ENCODE results near the gene SLC6A9. TPM values are rescaled to one million over a fixed set of nuclear protein-coding genes. Genes with fewer than 3 reads are reported as not detected.

SLC6A9 gene
- total RNA-seq, 4 donors from 2014 or later = 59.2 to 95.4 (median 84.5) TPM

DNA sequence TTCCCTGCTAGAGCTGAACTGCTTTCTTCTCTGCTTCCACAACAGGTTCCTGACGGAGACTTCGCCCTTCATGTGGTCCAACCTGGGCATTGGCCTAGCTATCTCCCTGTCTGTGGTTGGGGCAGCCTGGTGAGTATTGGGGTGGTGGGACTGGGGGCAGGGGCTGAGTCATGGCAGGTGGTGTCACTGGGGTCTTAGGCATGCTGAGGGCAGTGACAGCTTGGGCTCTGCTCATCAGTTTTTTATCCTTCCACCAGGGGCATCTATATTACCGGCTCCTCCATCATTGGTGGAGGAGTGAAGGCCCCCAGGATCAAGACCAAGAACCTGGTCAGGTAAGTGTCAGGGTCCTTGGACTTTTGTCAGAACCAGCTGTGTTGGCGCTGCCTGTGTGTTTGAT lies 55.2 kb downstream of the SLC6A9 start:
- Histone ChIP-seq H3K27me3 (no peaks in the 10 kb centered on the region), H3K27ac (no peak overlapping the region), H3K9me3 (no peaks in the 10 kb centered on the region), H3K4me3 (peak overlapping the region; percentile 90), H3K4me1 (peaks cover 63% of the 10 kb centered on the region), H3K36me3 (peaks cover 24% of the 10 kb centered on the region)
- WGBS = 77% methylated on average over 4 of the region's 4 CpGs
- DNase-seq (ENCODE audit: low spot score in 2 of 2) = no peak
- no peak for TF ChIP-seq POLR2AphosphoS5 (IDR thresholded peaks at IDR 0.05)
- TF ChIP-seq POLR2A (IDR thresholded peaks at IDR 0.05) = no peak
- TF ChIP-seq, protein P1, sequence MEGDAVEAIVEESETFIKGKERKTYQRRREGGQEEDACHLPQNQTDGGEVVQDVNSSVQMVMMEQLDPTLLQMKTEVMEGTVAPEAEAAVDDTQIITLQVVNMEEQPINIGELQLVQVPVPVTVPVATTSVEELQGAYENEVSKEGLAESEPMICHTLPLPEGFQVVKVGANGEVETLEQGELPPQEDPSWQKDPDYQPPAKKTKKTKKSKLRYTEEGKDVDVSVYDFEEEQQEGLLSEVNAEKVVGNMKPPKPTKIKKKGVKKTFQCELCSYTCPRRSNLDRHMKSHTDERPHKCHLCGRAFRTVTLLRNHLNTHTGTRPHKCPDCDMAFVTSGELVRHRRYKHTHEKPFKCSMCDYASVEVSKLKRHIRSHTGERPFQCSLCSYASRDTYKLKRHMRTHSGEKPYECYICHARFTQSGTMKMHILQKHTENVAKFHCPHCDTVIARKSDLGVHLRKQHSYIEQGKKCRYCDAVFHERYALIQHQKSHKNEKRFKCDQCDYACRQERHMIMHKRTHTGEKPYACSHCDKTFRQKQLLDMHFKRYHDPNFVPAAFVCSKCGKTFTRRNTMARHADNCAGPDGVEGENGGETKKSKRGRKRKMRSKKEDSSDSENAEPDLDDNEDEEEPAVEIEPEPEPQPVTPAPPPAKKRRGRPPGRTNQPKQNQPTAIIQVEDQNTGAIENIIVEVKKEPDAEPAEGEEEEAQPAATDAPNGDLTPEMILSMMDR (IDR thresholded peaks at IDR 0.05) = no peak
- no peak for TF ChIP-seq EP300 (IDR thresholded peaks at IDR 0.05)

DNA sequence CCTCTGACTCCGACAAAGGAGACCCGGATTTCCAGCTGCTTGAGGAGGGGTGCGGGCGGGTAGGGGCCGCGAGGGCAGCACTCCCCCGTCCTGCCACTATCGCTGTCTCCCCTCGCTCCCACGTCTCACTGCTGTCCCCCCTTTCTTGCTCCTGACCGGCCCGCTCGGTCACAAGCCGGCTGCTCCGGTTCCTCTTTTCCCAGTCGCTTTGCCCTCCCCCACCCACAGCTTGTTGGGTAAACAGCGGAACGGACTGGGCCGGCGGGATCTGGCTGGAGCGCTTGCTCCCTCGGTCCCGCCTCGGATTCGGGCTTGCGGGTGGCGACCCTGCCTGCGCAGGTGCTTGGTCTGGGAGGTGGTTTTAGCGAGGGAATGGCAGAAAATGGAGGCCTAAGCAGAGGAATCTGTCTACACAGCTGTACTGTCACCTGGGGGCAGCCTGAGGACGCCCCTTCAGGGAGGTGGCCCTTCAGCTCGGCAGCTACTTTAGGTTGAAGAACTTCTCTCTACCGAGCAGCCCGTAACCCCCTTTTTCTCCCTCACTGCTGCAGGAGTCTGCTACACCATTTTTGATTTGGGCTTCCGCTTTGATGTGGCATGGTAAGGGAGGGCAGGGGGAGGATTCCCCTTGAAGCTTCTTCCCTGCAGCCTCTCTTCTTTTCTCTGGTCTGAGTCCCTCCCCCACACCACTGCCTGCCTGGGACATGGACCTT lies 55.9 kb downstream of the SLC6A9 start:
- peaks cover 24% of the 10 kb centered on the region for H3K36me3 ChIP-seq
- under 1% methylated on average over 34 of the region's 34 CpGs for WGBS
- TF ChIP-seq POLR2A (IDR thresholded peaks at IDR 0.05) = no peak
- TF ChIP-seq POLR2AphosphoS5 (IDR thresholded peaks at IDR 0.05) = no peak
- no peak for TF ChIP-seq EP300 (IDR thresholded peaks at IDR 0.05)
- TF ChIP-seq, protein P1 (IDR thresholded peaks at IDR 0.05) = no peak
- peaks cover 63% of the 10 kb centered on the region for H3K4me1 ChIP-seq
- peak overlapping the region; percentile 90 for H3K4me3 ChIP-seq
- DNase-seq (ENCODE audit: low spot score in 2 of 2) = peak; percentile 84 to 90
- H3K9me3 ChIP-seq = no peaks in the 10 kb centered on the region
- H3K27me3 ChIP-seq = no peaks in the 10 kb centered on the region
- peak overlapping the region; percentile 95 for H3K27ac ChIP-seq

DNA sequence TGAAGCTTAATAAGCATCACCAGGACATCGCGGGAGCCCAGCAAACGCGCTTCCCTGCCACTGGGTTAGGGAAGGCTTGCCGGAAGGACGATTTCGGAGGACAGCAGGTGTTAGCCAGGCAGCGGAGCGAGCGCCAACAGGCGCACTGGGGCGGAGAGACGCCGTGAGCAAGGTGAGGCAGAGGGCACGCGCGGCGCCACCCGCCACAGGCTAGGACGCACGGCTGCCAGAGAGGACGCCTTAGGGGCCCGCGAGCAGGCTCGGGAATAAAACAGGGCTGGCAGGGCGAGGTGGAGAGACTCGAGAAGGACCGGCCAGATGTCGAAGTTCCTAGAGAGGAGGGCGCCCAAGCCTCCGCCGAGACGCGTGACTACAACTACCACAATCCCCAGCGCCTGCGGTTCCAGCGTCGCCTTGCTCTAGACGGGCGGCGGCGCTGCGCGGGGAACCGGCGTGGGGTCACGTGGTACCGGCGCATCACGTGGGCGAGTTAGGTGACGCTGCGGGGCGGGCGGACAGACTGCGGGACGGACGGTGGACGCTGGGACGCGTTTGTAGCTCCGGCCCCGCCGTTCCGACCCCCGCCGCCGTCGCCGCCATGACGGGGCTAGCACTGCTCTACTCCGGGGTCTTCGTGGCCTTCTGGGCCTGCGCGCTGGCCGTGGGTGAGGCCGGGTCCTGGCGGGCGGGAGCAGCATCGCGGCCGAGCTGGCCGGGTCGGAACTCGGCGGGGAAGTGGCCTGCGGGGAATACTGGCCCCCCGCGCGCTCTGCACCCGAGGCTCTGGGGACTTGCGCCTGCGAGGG lies 56.6 kb downstream of the SLC6A9 start, which contains the start of gene ATP6V0B:
Gene ATP6V0B, plus strand, starts transcription at position 518 of the 806 bp plus-strand sequence. Its CDS starts 81 bp downstream, at position 599.
- peak; percentile 99 for DNase-seq (ENCODE audit: low spot score in 2 of 2)
- H3K36me3 ChIP-seq = peaks cover 24% of the 10 kb centered on the region
- H3K27ac ChIP-seq = peak within 1 kb of the TSS; percentile 95
- TF ChIP-seq EP300 (IDR thresholded peaks at IDR 0.05) (no peak), POLR2A (IDR thresholded peaks at IDR 0.05) (peak; percentile 39 to 84), POLR2AphosphoS5 (IDR thresholded peaks at IDR 0.05) (peak; percentile 70 to 94 (median 82))
- TF ChIP-seq, protein P1 (IDR thresholded peaks at IDR 0.05) = peak in 1 of 2 donors; percentile 26
- H3K27me3 ChIP-seq = no peaks in the 10 kb centered on the region
- WGBS = 0% methylated on average over 45 of the region's 93 CpGs
- H3K4me1 ChIP-seq = peaks cover 60% of the 10 kb centered on the region
- peak within 1 kb of the TSS; percentile 90 for H3K4me3 ChIP-seq
- no peaks in the 10 kb centered on the region for H3K9me3 ChIP-seq

GRCh38 chr1:43973981-43974442 lies 57.2 kb downstream of the SLC6A9 start:
- Histone ChIP-seq H3K4me1 (peaks cover 61% of the 10 kb centered on the region), H3K36me3 (peaks cover 24% of the 10 kb centered on the region), H3K4me3 (peak overlapping the region; percentile 90), H3K27ac (peak overlapping the region; percentile 95), H3K9me3 (no peaks in the 10 kb centered on the region), H3K27me3 (no peaks in the 10 kb centered on the region)
- no peak for TF ChIP-seq POLR2AphosphoS5 (IDR thresholded peaks at IDR 0.05)
- no peak for TF ChIP-seq POLR2A (IDR thresholded peaks at IDR 0.05)
- TF ChIP-seq, protein P1 (IDR thresholded peaks at IDR 0.05) = no peak
- TF ChIP-seq EP300 (IDR thresholded peaks at IDR 0.05) = no peak
- WGBS = 40% methylated on average over 9 of the region's 9 CpGs
- no peak for DNase-seq (ENCODE audit: low spot score in 2 of 2)

Measured in suprapubic skin (tissue), 4 donors.